H1 (cell line): ENCODE results near the gene PPEF2. TPM values are rescaled to one million over a fixed set of nuclear protein-coding genes. Genes with fewer than 3 reads are reported as not detected.

ENCODE experiments used
- CTCF ChIA-PET: fragments of 300-600 bp; sonication (Branson Sonifier 250); formaldehyde crosslinking; loops from one replicate; lab custom pipeline; 2021; ENCODE audit not compliant: partially characterized antibody; lab: Charles Lee
- POLR2A ChIA-PET: fragments of 300-600 bp; sonication (Branson Sonifier 250); formaldehyde crosslinking; loops from one replicate; lab custom pipeline; 2021; ENCODE audit warnings: inconsistent platforms; ENCODE audit not compliant: partially characterized antibody; lab: Charles Lee
- DNase-seq, 2 experiments: peaks; one replicate each; pipeline versions ENCODE4 v3.0.0 to v3.0.0-alpha.2; 2010 to 2022; ENCODE audit warnings: low spot score in 2 of 2, low read depth in 1 of 2, mixed read lengths in 1 of 2
- FAIRE-seq: peaks from 2 replicates; lab custom pipeline; 2011; peaks lifted over from hg19 to GRCh38; lab: Jason Lieb, UNC
- H2AFZ ChIP-seq: 2 replicates; pipeline ENCODE4 v1.8.1; 2012; ENCODE audit warnings: low read length, inconsistent platforms
- H2AK5ac ChIP-seq: 2 replicates; pipeline ENCODE4 v1.6.1; 2013; ENCODE audit warnings: low read depth, low read length
- H2BK120ac ChIP-seq: replicated peaks from 2 replicates; pipeline ENCODE3; 2013; ENCODE audit warnings: low read depth, low read length, inconsistent platforms
- H2BK12ac ChIP-seq: 2 replicates; pipeline ENCODE4 v1.6.1; 2013; ENCODE audit warnings: low read depth, low read length
- H2BK15ac ChIP-seq: 2 replicates; pipeline ENCODE4 v1.6.1; 2013; ENCODE audit warnings: low read length
- H2BK20ac ChIP-seq: 2 replicates; pipeline ENCODE4 v1.6.1; 2013; ENCODE audit warnings: low read length
- H2BK5ac ChIP-seq: 2 replicates; pipeline ENCODE4 v1.6.1; 2013; ENCODE audit warnings: low read depth, low read length
- H3K14ac ChIP-seq: 2 replicates; pipeline ENCODE4 v1.6.1; 2013; ENCODE audit warnings: inconsistent platforms; ENCODE audit not compliant: insufficient read length
- H3K18ac ChIP-seq: 2 replicates; pipeline ENCODE4 v1.6.1; 2013; ENCODE audit warnings: low read length; ENCODE audit errors: extremely low read depth
- H3K23ac ChIP-seq: 2 replicates; pipeline ENCODE4 v1.6.1; 2013; ENCODE audit warnings: inconsistent platforms; ENCODE audit not compliant: insufficient read length
- H3K23me2 ChIP-seq: 2 replicates; pipeline ENCODE4 v1.6.1; 2013; ENCODE audit warnings: low read depth, low read length
- H3K27ac ChIP-seq: 2 replicates; pipeline ENCODE4 v1.6.1; 2011; ENCODE audit warnings: low read depth, low read length, inconsistent platforms
- H3K27me3 ChIP-seq, 4 experiments: replicated peaks in 1 of 4; 1 replicate in 1 of 4; 2 replicates in 3 of 4; pipeline versions ENCODE4 v1.6.1 to v1.8.1; 2011 to 2013; ENCODE audit warnings: low read length in 3 of 4, mild to moderate bottlenecking in 3 of 4, inconsistent platforms in 2 of 4, mixed read lengths in 2 of 4, moderate library complexity in 1 of 4; ENCODE audit not compliant: control insufficient read depth in 3 of 4, insufficient read depth in 3 of 4; ENCODE audit errors: extremely low read depth in 1 of 4
- H3K36me3 ChIP-seq, 4 experiments: 2 replicates each; pipeline versions ENCODE4 v1.6.1 to v1.8.1; 2011 to 2013; ENCODE audit warnings: mild to moderate bottlenecking in 4 of 4, low read length in 3 of 4, moderate library complexity in 2 of 4, control low read depth in 1 of 4, inconsistent platforms in 1 of 4; ENCODE audit not compliant: insufficient read depth in 4 of 4, control insufficient read depth in 2 of 4
- H3K4ac ChIP-seq: replicated peaks from 2 replicates; pipeline ENCODE3; 2013; ENCODE audit warnings: low read length, low read depth, mixed read lengths, inconsistent platforms; ENCODE audit not compliant: insufficient read length
- H3K4me1 ChIP-seq, 4 experiments: replicated peaks in 1 of 4; 1 replicate in 1 of 4; 2 replicates in 3 of 4; pipeline versions ENCODE4 v1.6.1 to v1.8.1; 2011 to 2013; ENCODE audit warnings: low read length in 3 of 4, inconsistent platforms in 2 of 4, mixed read lengths in 1 of 4; ENCODE audit not compliant: insufficient read depth in 4 of 4, control insufficient read depth in 3 of 4
- H3K4me2 ChIP-seq, 2 experiments: 2 replicates each; pipeline versions ENCODE4 v1.6.1 to v1.8.1; 2011 to 2013; ENCODE audit warnings: low read depth in 2 of 2, low read length in 2 of 2, control low read depth in 1 of 2, inconsistent platforms in 1 of 2, mild to moderate bottlenecking in 1 of 2; ENCODE audit not compliant: insufficient read depth in 1 of 2
- H3K4me3 ChIP-seq, 4 experiments: fragments of 200-600, 300-600 bp in 1 of 4; sonication (generic), shearing (Covaris generic), sonication (Bioruptor Twin) in 1 of 4; 2 replicates each; pipeline versions ENCODE4 v1.5.1 to v1.8.1; 2011 to 2016; ENCODE audit warnings: low read length in 4 of 4, low read depth in 3 of 4, control low read depth in 2 of 4, inconsistent platforms in 2 of 4, mild to moderate bottlenecking in 2 of 4, mixed read lengths in 1 of 4, moderate library complexity in 1 of 4; ENCODE audit not compliant: insufficient read depth in 2 of 4; ENCODE audit errors: extremely low read depth in 1 of 4
- H3K56ac ChIP-seq: replicated peaks from 2 replicates; pipeline ENCODE3; 2013; ENCODE audit warnings: low read depth, mild to moderate bottlenecking, mixed read lengths, low read length, inconsistent platforms; ENCODE audit not compliant: insufficient read length
- H3K79me1 ChIP-seq: 2 replicates; pipeline ENCODE4 v1.6.1; 2013; ENCODE audit warnings: low read depth, low read length, control low read depth
- H3K79me2 ChIP-seq, 2 experiments: 2 replicates each; pipeline versions ENCODE4 v1.6.1 to v1.8.1; 2012 to 2013; ENCODE audit warnings: low read length in 2 of 2, mild to moderate bottlenecking in 2 of 2, inconsistent platforms in 1 of 2; ENCODE audit not compliant: insufficient read depth in 2 of 2, control insufficient read depth in 1 of 2
- H3K9ac ChIP-seq, 4 experiments: replicated peaks in 1 of 4; 1 replicate in 1 of 4; 2 replicates in 3 of 4; pipeline versions ENCODE4 v1.6.1 to v1.8.1; 2011 to 2013; ENCODE audit warnings: low read depth in 3 of 4, low read length in 3 of 4, control low read depth in 2 of 4, mild to moderate bottlenecking in 2 of 4, moderate library complexity in 2 of 4, inconsistent platforms in 1 of 4; ENCODE audit errors: extremely low read depth in 1 of 4
- H3K9me3 ChIP-seq, 2 experiments: 2 replicates each; pipeline versions ENCODE4 v1.6.1 to v1.8.1; 2012 to 2013; ENCODE audit warnings: mild to moderate bottlenecking in 2 of 2, moderate library complexity in 2 of 2, control low read depth in 1 of 2, inconsistent platforms in 1 of 2, low read depth in 1 of 2, low read length in 1 of 2, mixed read lengths in 1 of 2; ENCODE audit not compliant: insufficient read depth in 2 of 2
- H4K20me1 ChIP-seq, 2 experiments: replicated peaks in 1 of 2; 2 replicates each; pipeline versions ENCODE3 to v1.8.1; 2011 to 2013; ENCODE audit warnings: inconsistent platforms in 2 of 2, low read length in 2 of 2, mild to moderate bottlenecking in 1 of 2; ENCODE audit not compliant: insufficient read depth in 2 of 2, control insufficient read depth in 1 of 2
- H4K5ac ChIP-seq: 2 replicates; pipeline ENCODE4 v1.6.1; 2013; ENCODE audit warnings: low read length, low read depth, mixed read lengths, inconsistent platforms; ENCODE audit not compliant: insufficient read length
- H4K8ac ChIP-seq: 2 replicates; pipeline ENCODE4 v1.8.0; 2013; ENCODE audit warnings: mild to moderate bottlenecking, moderate library complexity, low read length, inconsistent platforms; ENCODE audit not compliant: insufficient read depth; ENCODE audit errors: extremely low read depth
- H4K91ac ChIP-seq: replicated peaks from 2 replicates; pipeline ENCODE3; 2013; ENCODE audit warnings: low read length, mixed read lengths, inconsistent platforms; ENCODE audit not compliant: insufficient read length
- EP300 ChIP-seq, 2 experiments: IDR thresholded peaks; 1 replicate in 1 of 2; 2 replicates in 1 of 2; pipeline ENCODE4 v1.6.1; 2011 to 2012; ENCODE audit warnings: low read depth in 2 of 2, low read length in 2 of 2, mild to moderate bottlenecking in 2 of 2, borderline replicate concordance in 1 of 2, inconsistent platforms in 1 of 2, moderate library complexity in 1 of 2
- GABPA ChIP-seq: IDR thresholded peaks from 2 replicates; pipeline ENCODE4 v1.6.1; 2011; ENCODE audit warnings: mild to moderate bottlenecking, low read length, moderate library complexity, borderline replicate concordance; ENCODE audit not compliant: insufficient read depth
- JUND ChIP-seq: IDR thresholded peaks from 2 replicates; pipeline ENCODE4 v1.6.1; 2011; ENCODE audit warnings: mild to moderate bottlenecking, improper control_type of control experiment, low read length
- KDM1A ChIP-seq: fragments of 200-600, 300-600 bp; sonication (generic); IDR thresholded peaks from 2 replicates; pipeline ENCODE4 v1.7.1; 2016; ENCODE audit warnings: mild to moderate bottlenecking, low read length, borderline replicate concordance
- NANOG ChIP-seq: IDR thresholded peaks from 2 replicates; pipeline ENCODE4 v1.6.1; 2011; ENCODE audit warnings: low read length, low read depth, mild to moderate bottlenecking, inconsistent platforms; ENCODE audit not compliant: insufficient read depth, poor library complexity, severe bottlenecking
- NRF1 ChIP-seq: IDR thresholded peaks from 2 replicates; pipeline ENCODE4 v1.6.1; 2011; ENCODE audit warnings: mild to moderate bottlenecking, low read depth, low read length, improper control_type of control experiment
- POLR2AphosphoS5 ChIP-seq: IDR thresholded peaks from 2 replicates; pipeline ENCODE4 v1.6.1; 2011; ENCODE audit warnings: low read depth, low read length
- RAD21 ChIP-seq, 2 experiments: IDR thresholded peaks in 1 of 2; conservative IDR thresholded peaks in 1 of 2; 2 replicates each; pipeline ENCODE4 v1.6.1; 2011; ENCODE audit warnings: low read depth in 2 of 2, low read length in 2 of 2, improper control_type of control experiment in 1 of 2, inconsistent platforms in 1 of 2, mild to moderate bottlenecking in 1 of 2, moderate library complexity in 1 of 2
- RBBP5 ChIP-seq: IDR thresholded peaks from 2 replicates; pipeline ENCODE4 v1.7.1; 2012; ENCODE audit warnings: low read depth, mild to moderate bottlenecking, inconsistent platforms, low read length, moderate library complexity, borderline replicate concordance
- RNF2 ChIP-seq: fragments of 200-900, 300-1000 bp; sonication (generic); IDR thresholded peaks from 2 replicates; pipeline ENCODE4 v1.7.1; 2016; ENCODE audit warnings: borderline replicate concordance, low read depth, mild to moderate bottlenecking, antibody characterized with exemption, low read length; ENCODE audit not compliant: poor library complexity, severe bottlenecking; ENCODE audit errors: missing control alignments
- YY1 ChIP-seq: IDR thresholded peaks from 2 replicates; pipeline ENCODE4 v1.6.1; 2011; ENCODE audit warnings: low read depth, mild to moderate bottlenecking, low read length
- WGBS, 2 experiments: shearing (Covaris generic) in 1 of 2; methylation state at CpG; one replicate each; pipeline versions ENCODE4 v1.1.6 to v1.1.7; 2013 to 2015; ENCODE audit warnings: low lambda C conversion rate in 2 of 2, mixed read lengths in 2 of 2, inconsistent platforms in 1 of 2, low coverage in 1 of 2, missing lambda C conversion rate in 1 of 2; ENCODE audit not compliant: insufficient replicate concordance in 2 of 2, insufficient coverage in 1 of 2, insufficient read length in 1 of 2; ENCODE audit errors: extremely low coverage in 1 of 2, missing lambda C conversion rate in 1 of 2; 5-methylcytosine and 5-hydroxymethylcytosine counted together
- polyA plus RNA-seq, 7 experiments: library from polyadenylated mRNA; depleted of rRNA in 3 of 7; stranded (reverse) in 5 of 7; unstranded in 2 of 7; fragments of >200 nt in 5 of 7; fragments of 200-250 nt in 2 of 7; gene quantifications; 1 replicate in 5 of 7; 2 replicates in 1 of 7; 4 replicates in 1 of 7; pipeline versions ENCODE4 v1.2.1 to v1.2.3, GENCODE V29; 2011 to 2013; ENCODE audit warnings: missing spikeins in 2 of 7, mixed read lengths in 2 of 7
- total RNA-seq: library from RNA; stranded (reverse); fragmentation: NEBNext Ultra II Directional; extraction: Animal tissue kit (Norgen Biotek cat#: 25700); gene quantifications from 2 replicates; pipeline ENCODE4 v1.2.1, GENCODE V29; 2021
- TF ChIP-seq, protein P1 (sequence below): IDR thresholded peaks from 2 replicates; pipeline ENCODE4 v1.6.1; 2012; ENCODE audit warnings: inconsistent platforms

Gene PPEF2
- total and polyA plus RNA-seq, 2 of the 8 experiments (the other 6 are each of a cell fraction or from before 2014, with no cell fraction given), result not detected

DNA sequence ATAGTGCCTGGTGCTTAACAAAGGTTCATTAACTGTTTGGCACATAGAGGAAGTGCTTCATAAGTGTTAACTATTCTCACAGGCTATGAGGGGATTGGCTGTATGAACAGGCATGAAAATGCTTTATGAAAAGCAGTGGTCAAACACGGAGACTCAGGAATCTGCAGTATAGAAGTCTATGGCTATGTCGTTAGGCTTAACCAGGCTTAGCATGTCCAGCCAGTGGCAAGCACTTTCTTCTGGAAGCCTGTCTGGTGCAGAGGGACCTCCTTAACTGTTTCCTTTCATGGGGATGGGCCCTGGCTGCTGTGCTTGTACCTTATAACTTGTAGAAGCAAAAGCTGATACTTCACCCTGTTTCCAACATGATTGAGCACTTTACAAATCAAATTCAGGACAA, 78.4 kb downstream of the PPEF2 start:
- H2BK12ac ChIP-seq, result no peak overlapping the region
- H3K36me3 ChIP-seq, result no peaks in the 10 kb centered on the region
- H3K4me1 ChIP-seq, result peaks cover 0 to 2% (median 0%) of the 10 kb centered on the region in 4 experiments; a peak in 2 of 7 replicates
- H3K4me2 ChIP-seq, result no peak overlapping the region
- no peak overlapping the region for H3K56ac ChIP-seq
- no peak overlapping the region for H3K27ac ChIP-seq
- no peak overlapping the region for H3K4ac ChIP-seq
- no peaks in the 10 kb centered on the region for H3K23me2 ChIP-seq
- H3K4me3 ChIP-seq, result no peak overlapping the region
- no peaks in the 10 kb centered on the region for H3K79me1 ChIP-seq
- H4K20me1 ChIP-seq, result no peaks in the 10 kb centered on the region
- no peak overlapping the region for H2BK5ac ChIP-seq
- DNase-seq (no peak), FAIRE-seq (no peak)
- no peak overlapping the region for H2BK20ac ChIP-seq
- H4K5ac ChIP-seq, result no peak overlapping the region
- 0 out of 2 replicates have a peak overlapping the region, but pooled peaks have one; percentile 51 for H2AFZ ChIP-seq
- H2BK15ac ChIP-seq, result no peak overlapping the region
- ChIA-PET POLR2A (no interaction called here), CTCF (interaction anchor here (0.6 to 1.7 kb wide), 6 partner anchors 10 to 172 kb away, joined by 3 to 8 read pairs (median 4); no protein-coding TSS in a partner anchor)
- TF ChIP-seq POLR2AphosphoS5 (no peak), RBBP5 (no peak), NRF1 (no peak), GABPA (no peak), KDM1A (no peak), RNF2 (no peak), JUND (no peak), EP300 (IDR thresholded peaks at IDR 0.05; ENCODE audit: borderline replicate concordance in 1 of 2, low read depth in 2 of 2, low read length in 2 of 2) (no peak), NANOG (no peak), YY1 (no peak), RAD21 (IDR thresholded peaks at IDR 0.05 in 1 of 2, conservative IDR thresholded peaks at IDR 0.05 in 1 of 2; ENCODE audit: low read depth in 2 of 2, low read length in 2 of 2) (no peak)
- TF ChIP-seq, protein P1, sequence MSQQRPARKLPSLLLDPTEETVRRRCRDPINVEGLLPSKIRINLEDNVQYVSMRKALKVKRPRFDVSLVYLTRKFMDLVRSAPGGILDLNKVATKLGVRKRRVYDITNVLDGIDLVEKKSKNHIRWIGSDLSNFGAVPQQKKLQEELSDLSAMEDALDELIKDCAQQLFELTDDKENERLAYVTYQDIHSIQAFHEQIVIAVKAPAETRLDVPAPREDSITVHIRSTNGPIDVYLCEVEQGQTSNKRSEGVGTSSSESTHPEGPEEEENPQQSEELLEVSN, result no peak
- no peak overlapping the region for H3K18ac ChIP-seq
- no peak overlapping the region for H4K91ac ChIP-seq
- H3K79me2 ChIP-seq, result no peaks in the 10 kb centered on the region
- no peak overlapping the region for H3K23ac ChIP-seq
- WGBS, 2 experiments, result 78% methylated on average over 2 of the region's 2 CpGs; no CpG with 5 or more reads in 1 of the 2 experiments
- no peaks in the 10 kb centered on the region for H3K27me3 ChIP-seq
- no peak overlapping the region for H4K8ac ChIP-seq
- no peak overlapping the region for H3K14ac ChIP-seq
- H3K9me3 ChIP-seq, result no peaks in the 10 kb centered on the region
- no peak overlapping the region for H2AK5ac ChIP-seq
- peak overlapping the region; percentile 38 for H2BK120ac ChIP-seq
- H3K9ac ChIP-seq, result no peak overlapping the region
